HS-5 (cell line): Measurements from ENCODE around the gene TM9SF3.
A peak's percentile ranks its signal among the peaks of the same experiment; 100 is the strongest.
"Not testable (repeated sequence)": the region's sequence is repeated elsewhere in the genome, so short reads cannot be mapped to it uniquely, and the experiment has no call there.

Experiments used
- DNase-seq: peaks from one replicate; pipeline ENCODE4 v3.0.0-alpha.2; 2012; ENCODE audit warnings: low read depth

Gene TM9SF3

GRCh38 chr10:96565774-96566173, 21.0 kb downstream of the TM9SF3 start:
- no peak for DNase-seq

GRCh38 chr10:96560966-96561887, 25.6 kb downstream of the TM9SF3 start:
- DNase-seq = no peak

- no peak for DNase-seq
Observed at GRCh38 chr10:96560489-96560888, 26.3 kb downstream of the TM9SF3 start.

DNA sequence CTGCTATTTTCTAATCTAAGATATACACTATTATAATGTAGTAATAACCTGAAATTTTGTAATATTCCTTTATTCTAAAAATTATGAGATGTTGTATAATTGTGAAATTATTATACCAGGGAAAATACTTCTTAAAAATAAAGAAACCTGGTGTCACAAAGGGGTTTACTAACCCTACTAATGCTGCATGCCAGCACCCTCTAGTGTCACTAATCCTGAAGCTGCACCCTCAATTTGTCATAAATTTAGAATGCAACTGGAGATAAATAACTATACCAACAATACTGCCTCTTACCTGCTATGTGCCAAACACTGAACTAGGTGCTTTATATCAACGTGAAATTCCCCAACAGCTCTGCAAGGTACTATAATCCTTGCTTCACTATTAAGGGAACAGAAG, 30.8 kb downstream of the TM9SF3 start:
- no peak for DNase-seq

- no peak for DNase-seq
Observed at GRCh38 chr10:96555330-96555729, 31.5 kb downstream of the TM9SF3 start.

- DNase-seq = no peak
Observed at GRCh38 chr10:96548589-96548988, 38.2 kb downstream of the TM9SF3 start.

DNA sequence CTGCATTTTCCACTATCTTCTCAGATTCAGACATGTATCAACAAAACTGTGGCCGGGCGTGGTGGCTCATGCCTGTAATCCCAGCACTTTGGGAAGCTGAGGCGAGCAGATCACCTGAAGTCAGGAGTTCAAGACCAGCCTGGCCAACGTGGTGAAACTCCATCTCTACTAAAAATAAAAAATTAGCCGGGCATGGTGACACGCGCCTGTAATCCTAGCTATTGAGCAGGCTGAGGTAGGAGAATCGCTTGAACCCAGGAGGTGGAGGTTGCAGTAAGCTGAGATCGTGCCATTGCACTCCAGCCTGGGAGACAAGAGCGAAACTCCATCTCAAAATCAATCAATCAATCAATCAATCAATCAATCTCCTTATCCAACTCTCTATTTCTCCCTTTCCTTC, 41.3 kb downstream of the TM9SF3 start:
- DNase-seq = not testable (repeated sequence)

- DNase-seq = no peak
Observed at GRCh38 chr10:96541921-96542320, 44.9 kb downstream of the TM9SF3 start.

DNA sequence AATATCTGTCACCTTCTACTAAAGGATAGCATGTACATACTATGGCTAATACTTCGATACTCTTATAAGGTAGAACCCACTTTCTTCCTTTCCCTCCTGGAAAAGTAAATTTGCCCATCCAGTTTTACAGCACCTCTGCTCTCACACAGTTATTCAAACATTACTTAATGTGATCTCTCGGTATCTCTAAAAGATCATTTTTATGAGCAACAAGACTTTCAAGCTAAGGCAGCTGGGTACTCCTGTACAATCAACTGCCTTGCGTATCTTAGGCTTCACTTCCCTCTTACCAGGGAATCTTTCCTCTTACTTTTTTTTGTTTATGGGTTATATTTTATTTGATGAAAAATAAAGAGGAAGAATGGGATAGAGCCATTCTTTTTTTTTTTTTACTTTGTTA, 46.6 kb downstream of the TM9SF3 start:
- no peak for DNase-seq

DNA sequence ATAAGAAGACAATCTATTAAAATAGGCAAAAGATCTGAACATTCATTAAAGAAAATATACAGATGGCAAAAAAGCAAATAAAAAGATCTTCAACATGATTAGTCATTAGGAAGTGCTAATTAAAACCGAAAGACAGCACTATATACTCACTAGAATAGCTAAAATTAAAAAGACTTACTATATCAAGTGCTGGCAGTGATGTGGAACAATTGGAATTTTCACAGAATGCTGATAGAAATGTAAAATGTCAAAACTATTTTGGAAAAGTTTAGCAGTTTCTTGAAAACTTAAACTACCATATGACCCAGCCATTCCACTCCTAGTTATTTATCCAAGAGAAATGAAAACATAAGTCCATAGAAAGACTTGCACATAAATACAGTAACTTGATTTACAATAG, 48.1 kb downstream of the TM9SF3 start:
- no peak for DNase-seq

- no peak for DNase-seq
Observed at GRCh38 chr10:96536129-96536528, 50.7 kb downstream of the TM9SF3 start.

GRCh38 chr10:96532523-96532922, 54.3 kb downstream of the TM9SF3 start:
- no peak for DNase-seq

GRCh38 chr10:96529634-96530279, 57.1 kb downstream of the TM9SF3 start:
- no peak for DNase-seq

DNA sequence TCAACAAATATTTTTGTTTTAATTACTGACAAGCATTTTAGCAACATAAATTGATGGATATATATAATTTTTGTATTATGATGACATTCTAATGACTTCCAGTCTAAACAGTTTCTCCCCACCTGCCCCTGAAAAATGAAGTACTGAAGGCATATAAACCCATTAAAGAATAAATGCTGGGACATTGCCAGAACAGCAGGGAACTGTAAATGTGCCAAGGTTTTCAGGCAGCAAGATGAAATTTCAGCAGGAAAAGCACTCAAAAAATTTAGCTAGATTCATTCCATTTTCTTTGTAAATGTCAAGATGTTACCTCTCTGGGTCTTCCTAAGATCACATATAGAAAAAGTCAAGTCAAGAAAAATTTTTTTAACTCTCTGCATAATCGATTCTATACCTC, 62.1 kb downstream of the TM9SF3 start:
- DNase-seq = no peak

GRCh38 chr10:96517284-96517683, 69.5 kb downstream of the TM9SF3 start:
- DNase-seq = no peak

DNA sequence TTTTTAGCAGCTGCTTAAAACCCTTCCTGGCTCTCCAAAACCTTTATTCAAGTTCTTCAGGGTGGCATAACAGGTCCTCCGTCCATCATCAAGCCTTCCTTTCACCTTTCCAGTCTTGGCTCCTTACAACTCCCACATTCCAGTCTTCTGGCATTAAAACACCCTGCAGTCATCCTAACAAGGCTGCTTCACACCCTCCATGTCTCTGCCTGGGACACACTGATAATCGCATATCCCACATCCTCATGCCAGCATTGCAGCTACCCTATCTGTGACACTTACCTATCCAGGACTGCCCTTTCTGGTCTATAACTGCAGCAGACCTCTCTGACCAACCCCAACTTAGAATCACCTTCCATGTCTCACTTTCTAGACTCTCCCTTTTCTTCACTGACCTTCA, 70.5 kb downstream of the TM9SF3 start:
- no peak for DNase-seq

DNA sequence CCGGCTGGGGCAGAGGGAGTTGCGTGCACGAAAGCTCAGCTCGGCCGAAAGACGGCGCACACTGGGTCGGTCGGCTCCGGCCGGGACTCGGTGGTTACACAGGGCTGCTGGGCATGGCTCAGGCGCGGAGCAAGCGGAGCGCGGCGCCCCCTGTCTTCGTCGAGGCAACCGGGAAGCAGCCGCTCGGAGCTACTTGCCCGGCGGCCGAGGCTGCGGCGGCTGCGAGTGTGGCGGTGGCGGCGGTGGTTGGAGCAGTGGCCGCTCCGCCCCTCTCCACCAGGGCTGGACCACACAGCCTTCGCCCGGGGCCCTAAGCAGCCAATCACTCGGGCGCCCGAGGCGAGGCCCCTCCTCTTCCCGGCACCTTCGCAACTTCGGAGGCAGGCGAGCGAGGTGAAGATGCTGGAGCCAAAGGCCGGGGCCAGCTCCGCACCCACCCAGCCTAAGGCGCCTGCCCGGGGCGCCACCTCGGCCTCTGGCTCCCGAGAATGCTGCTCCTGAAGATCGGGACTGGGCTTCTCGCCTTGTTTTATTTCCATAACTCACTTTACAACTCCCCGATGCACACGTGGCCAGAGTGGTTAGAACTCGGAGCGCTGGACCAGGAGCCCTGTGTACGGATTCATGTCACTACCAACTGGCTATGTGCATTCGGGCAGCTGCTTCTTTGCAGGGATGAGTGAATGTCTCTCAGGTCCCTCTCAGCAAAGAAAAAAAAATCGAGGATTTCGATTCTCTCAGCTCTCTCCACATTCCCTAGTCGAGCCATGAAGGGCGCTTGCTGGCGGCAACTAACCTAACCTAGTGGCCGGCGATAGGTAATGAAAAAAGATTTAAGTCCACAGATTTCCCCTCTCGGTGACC, 72.9 kb downstream of the TM9SF3 start, which contains the start of gene TLL2:
TSS of gene TLL2 (minus strand) at position 229 of the 864 bp plus-strand sequence. CDS start 241 bp downstream, outside the sequence.
- DNase-seq = peak; percentile 58

DNA sequence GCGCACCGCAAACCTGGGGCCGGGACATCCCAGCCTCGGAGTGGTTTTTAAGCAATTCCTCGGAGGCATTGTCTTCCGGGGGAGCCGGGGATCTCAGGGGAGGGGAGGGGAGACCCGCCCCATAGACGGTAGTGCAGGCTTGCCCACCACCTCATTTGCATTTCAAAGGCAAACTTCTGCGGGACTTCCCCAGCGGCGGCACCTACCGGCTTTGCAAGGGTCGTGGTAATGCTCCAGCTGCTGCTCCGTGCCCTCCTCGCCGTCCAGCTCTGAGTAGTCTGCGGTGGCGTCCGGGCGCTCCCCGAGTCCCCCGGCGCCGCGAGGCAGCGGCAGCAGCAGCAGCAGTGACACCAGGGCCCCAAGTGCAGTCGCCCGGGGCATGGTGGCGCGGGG, 73.5 kb downstream of the TM9SF3 start:
- no peak for DNase-seq

DNA sequence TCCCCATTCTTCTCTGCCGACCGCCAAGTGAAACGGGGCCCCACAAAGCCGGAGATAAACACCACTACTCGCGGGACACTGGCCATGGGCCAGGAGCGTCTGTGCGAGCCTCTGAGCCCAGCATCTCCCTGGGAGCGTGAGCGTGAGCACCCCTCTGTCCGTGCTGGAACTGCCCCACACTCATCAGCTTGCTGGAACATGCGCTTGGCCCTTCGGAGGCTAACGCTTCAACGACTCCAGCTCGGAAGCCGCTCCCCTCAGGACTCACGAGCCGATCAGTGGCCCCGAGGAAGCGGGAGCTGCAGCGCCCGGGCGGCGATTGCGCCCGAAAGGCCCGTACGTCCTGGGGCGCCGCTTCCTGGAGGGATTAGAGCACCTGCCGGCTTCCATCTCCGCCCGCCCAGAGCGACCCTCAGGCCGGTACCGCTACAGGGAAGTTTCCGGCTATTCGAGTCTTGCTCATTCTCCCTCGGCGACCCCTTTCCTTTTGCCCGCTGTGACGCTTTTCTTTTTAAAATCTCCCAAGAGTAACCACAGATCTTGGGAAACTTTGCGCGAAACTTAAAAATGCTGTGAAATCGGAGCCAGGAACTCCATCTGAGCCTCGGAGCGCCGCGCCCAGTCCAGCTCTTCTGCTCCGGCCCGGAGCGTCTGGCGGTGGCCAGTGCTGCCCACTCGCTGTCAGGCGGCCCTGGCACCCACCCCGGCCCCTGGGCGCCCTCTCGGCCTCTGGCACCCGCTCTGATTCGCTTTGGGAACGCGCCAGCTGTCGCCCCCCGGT, 74.1 kb downstream of the TM9SF3 start:
- DNase-seq = no peak

DNA sequence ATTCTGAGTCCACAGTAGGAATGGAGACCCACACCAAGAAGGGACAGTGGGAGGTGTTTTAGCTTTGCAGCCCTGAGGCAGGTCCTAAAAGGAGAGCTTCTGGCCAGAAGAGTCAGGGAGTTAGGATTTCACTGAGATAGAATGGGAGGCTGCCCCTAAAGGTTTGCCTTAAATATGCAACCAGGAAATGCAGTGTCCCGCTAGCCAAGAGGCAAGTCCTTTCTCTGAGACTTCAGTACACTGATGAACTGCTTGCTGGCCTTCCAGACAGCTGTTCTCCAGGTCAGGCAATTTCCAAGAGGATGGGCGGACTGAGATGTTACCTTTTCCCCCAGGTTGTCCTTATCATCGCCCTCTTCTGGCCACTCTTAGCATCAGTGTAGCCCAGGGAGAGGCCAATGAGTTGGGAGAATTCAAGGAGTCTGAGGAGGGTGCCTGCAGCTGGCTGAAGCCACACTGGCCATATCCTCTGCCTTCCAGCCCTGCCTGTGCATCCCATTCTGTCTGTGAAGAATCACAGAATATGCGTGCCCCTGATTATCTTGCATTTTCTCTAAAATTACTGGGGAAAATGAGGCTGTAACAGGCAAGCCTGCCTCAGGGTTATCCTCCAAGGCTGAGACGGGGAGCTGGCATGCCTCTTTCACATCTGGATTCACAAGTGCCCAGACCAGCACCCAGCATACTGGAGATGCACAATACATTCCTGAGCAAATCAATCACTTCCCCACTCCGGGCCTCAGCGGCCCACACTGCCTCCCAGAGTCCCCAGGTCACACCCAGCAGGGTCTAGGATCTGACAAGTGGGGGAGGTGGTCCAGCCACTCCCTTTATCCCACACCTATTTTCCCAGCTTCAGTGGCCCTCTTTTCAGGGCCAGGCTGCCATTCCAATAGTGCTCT, 75.5 kb downstream of the TM9SF3 start:
- no peak for DNase-seq
